HG02763 (cell line): Measurements from ENCODE around the gene TMEM259.
A peak's percentile ranks its signal among the peaks of the same experiment; 100 is the strongest.

ENCODE experiments used
- ATAC-seq: cut with Tn5 transposase; IDR thresholded peaks from one replicate; pipeline ENCODE4 v1.9.1; 2021; ENCODE audit warnings: mild to moderate bottlenecking, moderate library complexity; ENCODE audit not compliant: unreplicated experiment

The TMEM259 gene

DNA sequence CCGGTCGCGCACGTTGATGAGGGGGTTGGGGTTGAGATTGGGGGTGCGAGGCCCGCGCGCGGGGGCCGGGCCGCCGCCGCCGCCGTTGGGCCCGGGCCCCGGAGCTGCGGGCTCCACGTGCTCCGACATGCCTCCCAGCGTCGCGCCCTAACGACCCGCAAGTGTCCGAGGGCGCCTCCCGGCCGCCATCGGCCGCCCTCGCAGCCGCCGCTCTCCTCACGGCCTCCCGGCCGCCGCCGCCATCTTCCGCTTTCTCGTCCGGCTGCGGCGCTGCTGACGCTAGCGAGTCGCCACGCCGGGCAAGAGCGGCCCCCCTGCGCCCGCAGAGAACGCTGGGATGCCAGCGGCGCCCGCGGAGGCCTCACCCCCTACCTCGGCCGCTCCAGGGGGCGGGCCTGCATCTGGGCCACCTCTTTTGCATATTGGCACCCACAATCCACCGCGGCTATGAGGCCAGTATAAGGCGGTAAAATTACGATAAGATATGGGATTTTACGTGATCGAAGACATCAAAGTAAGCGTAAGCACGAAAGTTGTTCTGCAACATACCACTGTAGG lies at the start of gene TMEM259:
Gene TMEM259, minus strand, starts transcription at position 256 of the 558 bp plus-strand sequence. Its CDS starts 127 bp downstream, at position 129.
- peak; percentile 81 for ATAC-seq

- ATAC-seq = no peak
Measured at GRCh38 chr19:1070576-1070930, 49.6 kb upstream of the TMEM259 start.

DNA sequence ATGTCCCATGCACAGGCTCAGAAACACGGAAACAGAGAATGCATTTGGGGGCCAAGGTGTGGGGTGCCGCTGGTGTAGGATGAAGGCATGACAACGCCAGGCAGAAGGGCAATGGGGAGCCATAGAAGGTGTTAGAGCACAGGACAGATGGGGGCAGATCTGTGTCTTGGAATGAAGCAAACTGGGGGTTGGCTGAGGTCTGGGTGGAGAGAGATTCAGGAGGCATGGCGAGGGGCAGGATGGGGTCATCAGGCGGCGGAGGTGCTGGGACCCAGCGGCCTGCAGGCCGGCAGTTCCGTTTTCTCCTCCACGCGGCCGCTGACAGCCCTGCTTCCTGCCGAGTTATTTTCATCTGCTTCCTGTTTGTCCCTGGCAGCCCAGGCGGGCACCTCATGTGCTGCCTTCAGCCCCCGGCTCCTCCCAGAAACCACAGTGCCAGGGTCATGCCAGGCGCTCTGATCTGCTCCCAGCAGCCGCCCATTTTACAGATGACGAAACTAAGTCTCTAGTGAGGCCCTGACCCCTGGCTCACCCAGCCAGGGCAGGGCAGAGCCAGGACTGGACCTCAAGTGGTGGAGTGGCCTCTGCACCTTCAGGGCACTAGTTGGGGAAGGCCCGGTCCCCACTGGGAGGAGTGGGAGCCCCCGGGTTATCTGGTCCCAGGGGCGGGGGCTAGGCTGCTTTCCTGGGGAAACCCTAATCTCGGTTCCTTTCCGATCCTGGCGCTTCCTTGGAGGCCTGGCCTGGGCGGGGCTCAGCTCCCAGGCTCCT lies 48.3 kb upstream of the TMEM259 start:
- ATAC-seq = no peak

- ATAC-seq = no peak
Measured at GRCh38 chr19:1068009-1069001, 47.4 kb upstream of the TMEM259 start.

DNA sequence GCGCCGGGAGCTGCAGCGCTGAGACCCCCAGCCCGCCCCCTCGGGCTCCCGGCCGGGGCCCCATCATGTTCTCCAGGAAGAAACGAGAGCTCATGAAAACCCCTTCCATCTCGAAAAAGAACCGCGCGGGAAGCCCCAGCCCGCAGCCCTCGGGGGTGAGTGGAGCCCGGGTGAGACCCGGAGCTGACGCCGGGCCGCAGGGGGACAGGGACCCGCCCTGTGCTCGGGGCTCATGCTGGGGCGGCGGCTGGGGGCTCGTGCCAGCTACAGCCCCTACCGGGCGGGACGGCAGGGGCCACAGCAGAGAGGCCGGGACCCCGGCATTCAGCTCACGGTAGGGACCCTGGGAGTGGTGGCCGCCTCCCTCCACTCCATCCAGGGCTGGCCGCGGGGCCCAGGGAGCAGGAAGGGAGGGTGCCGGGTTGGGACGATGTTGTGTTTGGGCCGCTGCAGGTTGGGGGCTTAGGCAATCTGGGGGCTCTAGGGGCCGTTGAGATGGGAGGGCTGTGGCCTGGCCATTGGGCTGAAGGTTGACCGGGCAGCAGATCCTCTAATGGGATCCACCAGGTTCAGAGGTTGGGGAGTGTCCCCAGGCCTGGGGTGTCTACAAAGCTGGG lies 46.5 kb upstream of the TMEM259 start:
- ATAC-seq = peak; percentile 5

DNA sequence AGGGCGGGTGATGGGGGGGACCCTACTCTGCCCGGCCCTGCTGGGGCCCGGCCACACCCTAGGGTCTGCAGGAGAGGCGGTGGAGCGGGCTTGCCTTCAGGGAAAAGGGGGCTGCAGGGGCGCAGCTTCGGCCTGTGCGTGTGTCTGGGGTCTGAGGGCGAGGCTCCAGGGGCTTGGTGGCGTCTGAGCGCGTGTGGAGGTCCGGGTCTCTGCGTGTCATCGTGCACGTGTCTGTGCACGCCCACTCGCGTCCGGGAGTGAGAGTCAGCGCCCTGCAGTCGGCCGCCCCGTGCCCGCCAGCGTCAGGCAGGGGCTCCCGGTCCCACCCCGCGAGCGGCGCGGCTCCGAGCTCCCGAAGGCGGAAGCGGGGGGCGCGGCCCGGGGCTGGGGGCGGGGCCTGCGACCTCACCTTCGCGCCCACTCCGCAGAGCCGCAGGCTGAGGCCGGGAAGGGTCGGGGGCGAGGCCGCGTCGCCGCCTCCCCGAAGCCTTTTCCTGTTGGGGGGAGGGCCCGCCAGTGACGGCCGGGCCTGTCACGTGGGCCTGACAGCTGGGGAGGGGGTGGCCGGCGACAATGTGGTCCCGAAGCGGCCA lies 45.9 kb upstream of the TMEM259 start, which contains the start of gene ARHGAP45:
Gene ARHGAP45, plus strand, starts transcription at position 420 of the 593 bp plus-strand sequence. CDS start 239 bp downstream, outside the sequence.
- ATAC-seq = peak; percentile 46

DNA sequence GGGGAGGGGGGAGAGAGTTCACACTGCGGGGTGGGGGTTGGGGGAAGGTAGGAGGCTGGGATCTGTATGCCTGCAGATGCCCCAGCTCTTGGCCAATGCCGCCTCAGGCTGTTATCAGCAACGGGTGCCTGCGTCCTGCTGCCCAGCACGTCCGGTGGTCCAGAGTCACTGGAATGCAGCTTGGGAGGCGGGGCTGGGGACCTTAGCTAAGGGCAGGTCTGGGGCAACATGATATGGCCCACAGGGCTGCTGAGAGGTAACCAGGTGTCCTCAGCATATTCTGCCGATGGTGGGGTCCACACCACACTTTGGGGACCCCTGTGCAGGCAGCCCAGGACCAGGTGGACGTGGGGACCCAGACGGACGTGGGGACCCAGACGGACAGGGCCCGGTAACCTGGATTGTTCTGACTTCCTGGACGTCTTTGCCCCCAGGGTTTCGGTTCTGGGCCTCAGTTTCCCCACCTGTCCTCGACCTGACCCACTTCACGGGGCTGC lies 45.4 kb upstream of the TMEM259 start:
- ATAC-seq = no peak

DNA sequence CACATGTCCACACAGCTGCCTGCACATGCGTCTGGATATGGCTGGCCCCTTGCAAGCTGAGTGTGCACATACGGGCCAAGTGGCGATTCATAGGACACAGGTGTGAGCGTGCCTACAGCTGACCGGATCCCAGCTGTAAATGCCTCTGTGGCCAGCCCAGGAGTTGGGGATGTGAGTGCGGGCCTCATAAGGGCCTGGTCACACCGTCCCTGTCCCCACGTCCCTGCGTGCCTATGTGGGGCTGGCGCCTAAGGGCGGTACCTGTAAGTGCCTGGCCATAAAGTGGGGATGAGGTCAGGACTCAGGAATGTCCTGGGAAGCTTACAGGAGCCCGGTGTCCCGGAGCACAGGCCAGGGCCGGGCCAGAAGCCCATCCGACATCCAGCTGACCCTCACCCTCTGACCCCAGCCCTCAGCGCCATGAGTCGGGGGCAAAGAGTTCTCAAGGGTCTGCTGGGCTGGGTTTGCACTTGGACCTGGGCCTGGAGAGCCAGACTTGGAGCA lies 44.7 kb upstream of the TMEM259 start:
- no peak for ATAC-seq

- no peak for ATAC-seq
Measured at GRCh38 chr19:1064661-1065605, 44.0 kb upstream of the TMEM259 start.

DNA sequence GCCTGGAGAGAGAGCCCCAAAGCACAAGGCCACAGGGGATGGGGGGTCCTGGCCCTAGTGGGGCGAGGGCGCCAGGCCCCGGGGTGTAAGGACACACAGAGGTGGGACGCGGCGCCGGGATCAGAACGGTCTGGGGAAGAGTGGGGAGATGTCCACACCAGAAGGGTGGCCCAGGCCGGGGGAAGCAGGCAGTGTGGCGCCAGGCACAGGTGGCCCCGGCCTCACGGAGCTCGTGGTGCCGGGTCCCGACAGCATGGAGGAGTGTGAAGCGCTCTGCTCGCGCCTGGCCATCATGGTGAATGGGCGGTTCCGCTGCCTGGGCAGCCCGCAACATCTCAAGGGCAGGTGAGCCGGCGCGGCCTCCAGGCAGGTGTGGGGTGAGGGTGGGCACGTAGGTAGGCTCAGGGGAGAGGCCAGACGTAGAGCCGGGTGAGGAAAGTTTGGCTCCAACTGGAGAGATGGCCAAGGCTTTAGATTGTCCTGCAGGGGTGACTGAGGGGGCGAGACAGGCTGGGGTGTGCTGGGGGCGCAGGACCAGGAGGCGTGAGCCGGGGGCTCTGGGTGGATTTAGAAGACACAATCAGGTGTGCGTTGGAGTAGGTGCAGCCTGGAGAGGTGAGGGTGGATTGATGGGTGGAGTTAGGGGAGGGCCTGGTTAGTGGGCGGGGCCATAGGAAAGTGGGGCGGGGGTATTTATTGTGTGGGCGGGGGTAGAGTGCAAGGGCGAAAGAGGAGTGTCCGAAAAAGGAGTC lies 43.2 kb upstream of the TMEM259 start:
- ATAC-seq = no peak

- ATAC-seq = no peak
Measured at GRCh38 chr19:1063030-1063908, 42.3 kb upstream of the TMEM259 start.

DNA sequence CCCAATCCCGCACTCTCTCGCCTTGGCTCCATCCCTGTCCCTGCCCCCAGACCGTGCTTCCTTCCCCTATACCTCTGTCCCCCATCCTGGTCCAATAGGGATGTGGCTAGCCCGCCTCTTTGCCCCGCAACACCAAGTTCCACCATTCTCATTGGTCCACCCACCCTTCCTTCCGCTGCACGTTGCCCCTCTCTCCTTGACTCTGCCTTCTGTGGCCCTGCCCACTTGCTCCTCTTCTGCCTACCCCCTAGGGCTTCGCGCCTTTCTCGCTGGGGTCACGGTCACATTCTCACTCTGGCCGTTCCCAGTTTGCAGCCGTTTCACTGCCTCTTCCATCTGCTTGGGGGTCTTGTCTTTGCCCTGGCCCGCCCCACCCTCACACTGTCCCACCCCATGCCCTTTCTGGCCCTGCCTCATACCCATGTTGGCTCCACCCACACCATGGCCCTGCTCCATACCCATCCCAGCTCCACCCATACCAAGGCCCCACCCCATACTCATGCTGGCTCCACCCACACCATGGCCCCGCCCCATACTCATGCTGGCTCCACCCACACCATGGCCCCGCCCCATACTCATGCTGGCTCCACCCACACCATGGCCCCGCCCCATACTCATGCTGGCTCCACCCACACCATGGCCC lies 41.6 kb upstream of the TMEM259 start:
- no peak for ATAC-seq

- ATAC-seq = no peak
Measured at GRCh38 chr19:1061987-1062386, 41.1 kb upstream of the TMEM259 start.

GRCh38 chr19:1060689-1061088 lies 39.8 kb upstream of the TMEM259 start:
- no peak for ATAC-seq

DNA sequence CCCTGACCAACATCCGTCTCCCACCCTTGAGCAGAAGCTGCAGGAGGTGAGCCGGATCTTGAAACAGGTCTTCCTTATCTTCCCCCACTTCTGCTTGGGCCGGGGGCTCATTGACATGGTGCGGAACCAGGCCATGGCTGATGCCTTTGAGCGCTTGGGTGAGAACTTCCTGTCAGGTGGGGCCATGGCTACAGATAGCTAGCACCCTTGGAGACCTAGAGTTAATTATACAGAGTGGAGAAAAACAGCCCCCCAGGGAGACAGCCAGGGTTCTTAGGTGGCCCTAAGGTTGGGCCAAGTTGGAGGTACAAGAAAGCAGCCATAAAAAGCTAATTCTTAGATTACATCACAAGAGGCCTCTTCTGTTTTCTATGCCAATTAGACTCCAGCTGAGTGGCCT lies 37.2 kb upstream of the TMEM259 start:
- no peak for ATAC-seq

DNA sequence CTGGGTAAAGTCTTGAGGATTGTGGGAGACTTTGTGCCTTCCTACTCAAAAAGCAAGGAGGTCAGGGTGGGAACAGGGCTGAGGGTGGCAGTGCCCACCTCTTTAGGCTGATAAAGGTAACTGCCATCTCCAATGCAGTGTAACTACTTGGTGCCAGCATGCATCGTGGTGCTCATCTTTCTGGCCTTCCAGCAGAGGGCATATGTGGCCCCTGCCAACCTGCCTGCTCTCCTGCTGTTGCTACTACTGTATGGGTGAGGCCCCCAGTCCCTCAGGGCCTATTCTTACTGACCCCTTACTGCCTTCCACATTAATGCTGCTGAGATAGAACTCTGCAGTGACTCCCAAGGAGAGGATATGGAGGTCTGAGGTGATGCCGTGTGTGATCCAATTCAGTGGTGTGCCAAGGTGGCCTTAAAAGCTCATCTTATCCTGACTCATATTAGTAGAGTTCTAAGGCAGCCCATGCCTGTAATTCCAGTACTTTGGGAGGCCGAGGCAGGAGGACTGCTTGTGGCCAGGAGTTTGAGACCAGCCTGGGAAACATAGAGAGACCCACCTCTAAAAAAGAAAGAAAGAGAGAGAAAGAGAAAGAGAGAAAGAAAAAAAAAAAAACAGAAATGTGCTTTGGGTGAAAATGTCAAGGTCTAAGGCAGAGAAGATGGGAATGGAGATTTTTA lies 36.4 kb upstream of the TMEM259 start:
- no peak for ATAC-seq
